ENCODE data around the gene NPRL2. TPM values are rescaled to one million over a fixed set of nuclear protein-coding genes. Genes with fewer than 3 reads are reported as not detected.
A peak's percentile ranks its signal among the peaks of the same experiment; 100 is the strongest.

NPRL2 gene
- total and polyA plus RNA-seq, 9 of the 15 experiments (the other 6 are each of a cell fraction or from before 2014, with no cell fraction given): 17.4 to 40.4 (median 24.4) TPM

DNA sequence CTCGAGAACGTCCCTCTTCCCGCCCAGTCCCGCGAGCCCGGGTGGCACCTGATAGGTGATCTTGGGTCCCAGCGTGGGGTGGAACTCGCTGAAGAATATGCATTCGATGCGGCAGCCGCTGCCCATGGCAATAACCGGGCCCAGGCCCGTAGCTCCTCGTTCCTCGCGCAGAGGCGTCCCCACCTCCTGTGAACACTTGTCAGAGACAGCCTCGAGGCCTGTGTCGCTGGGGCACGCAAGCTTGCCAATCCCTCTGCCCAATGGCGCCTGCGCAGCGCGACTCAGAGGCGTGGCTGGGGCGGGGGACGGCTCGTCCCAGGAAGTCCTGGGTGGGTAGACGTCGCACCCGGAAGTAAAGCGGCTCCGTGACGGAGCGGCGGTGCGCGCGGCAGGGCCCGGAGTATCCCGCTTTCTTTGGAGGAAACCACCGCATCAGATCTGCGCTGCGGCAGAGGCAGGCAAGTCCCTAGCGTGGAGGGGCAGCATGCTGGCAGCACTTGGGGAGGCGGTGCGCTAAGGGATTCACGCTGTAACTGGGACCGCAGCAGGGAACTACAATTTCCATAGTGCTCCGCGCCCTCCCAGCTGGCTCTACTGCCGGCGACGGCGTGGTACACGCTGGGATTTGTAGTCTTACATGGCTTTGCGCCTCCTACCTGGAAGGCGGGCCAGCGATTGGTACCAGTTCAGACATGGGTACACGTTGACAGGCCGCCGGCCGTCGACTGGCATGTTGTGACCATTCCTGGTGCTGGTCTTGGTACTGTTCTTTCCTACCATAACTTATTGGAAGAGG, at the start of gene NPRL2, which contains the start of gene CYB561D2 (continued):
- no peak for TF ChIP-seq MBD1 (CRISPR knock-in tag; IDR thresholded peaks at IDR 0.05)
- no peak for TF ChIP-seq ZNF699 (CRISPR knock-in tag; IDR thresholded peaks at IDR 0.05; ENCODE audit: insufficient replicate concordance)
- peak; percentile 98 for TF ChIP-seq HCFC1 (IDR thresholded peaks at IDR 0.05; ENCODE audit: low read depth, low read length)
- TF ChIP-seq TARDBP (IDR thresholded peaks at IDR 0.05): no peak
- TF ChIP-seq, protein P1, sequence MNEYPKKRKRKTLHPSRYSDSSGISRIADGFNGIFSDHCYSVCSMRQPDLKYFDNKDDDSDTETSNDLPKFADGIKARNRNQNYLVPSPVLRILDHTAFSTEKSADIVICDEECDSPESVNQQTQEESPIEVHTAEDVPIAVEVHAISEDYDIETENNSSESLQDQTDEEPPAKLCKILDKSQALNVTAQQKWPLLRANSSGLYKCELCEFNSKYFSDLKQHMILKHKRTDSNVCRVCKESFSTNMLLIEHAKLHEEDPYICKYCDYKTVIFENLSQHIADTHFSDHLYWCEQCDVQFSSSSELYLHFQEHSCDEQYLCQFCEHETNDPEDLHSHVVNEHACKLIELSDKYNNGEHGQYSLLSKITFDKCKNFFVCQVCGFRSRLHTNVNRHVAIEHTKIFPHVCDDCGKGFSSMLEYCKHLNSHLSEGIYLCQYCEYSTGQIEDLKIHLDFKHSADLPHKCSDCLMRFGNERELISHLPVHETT (CRISPR knock-in tag; conservative IDR thresholded peaks at IDR 0.05 in 1 of 2, IDR thresholded peaks at IDR 0.05 in 1 of 2): 0 out of 4 replicates have a peak, but pooled peaks of 1 of the 2 experiments have one; percentile 56
- TF ChIP-seq GTF2A2 (tag; IDR thresholded peaks at IDR 0.05): no peak
- peak; percentile 67; the same call in 1 of the 2 replicates for TF ChIP-seq ZNF584 (CRISPR knock-in tag; IDR thresholded peaks at IDR 0.05; ENCODE audit: low read depth)
- TF ChIP-seq TAF1 (IDR thresholded peaks at IDR 0.05; ENCODE audit: control insufficient read depth, extremely low read depth, insufficient read depth, low read length, severe bottlenecking): peak; percentile 39
- TF ChIP-seq, protein P2, sequence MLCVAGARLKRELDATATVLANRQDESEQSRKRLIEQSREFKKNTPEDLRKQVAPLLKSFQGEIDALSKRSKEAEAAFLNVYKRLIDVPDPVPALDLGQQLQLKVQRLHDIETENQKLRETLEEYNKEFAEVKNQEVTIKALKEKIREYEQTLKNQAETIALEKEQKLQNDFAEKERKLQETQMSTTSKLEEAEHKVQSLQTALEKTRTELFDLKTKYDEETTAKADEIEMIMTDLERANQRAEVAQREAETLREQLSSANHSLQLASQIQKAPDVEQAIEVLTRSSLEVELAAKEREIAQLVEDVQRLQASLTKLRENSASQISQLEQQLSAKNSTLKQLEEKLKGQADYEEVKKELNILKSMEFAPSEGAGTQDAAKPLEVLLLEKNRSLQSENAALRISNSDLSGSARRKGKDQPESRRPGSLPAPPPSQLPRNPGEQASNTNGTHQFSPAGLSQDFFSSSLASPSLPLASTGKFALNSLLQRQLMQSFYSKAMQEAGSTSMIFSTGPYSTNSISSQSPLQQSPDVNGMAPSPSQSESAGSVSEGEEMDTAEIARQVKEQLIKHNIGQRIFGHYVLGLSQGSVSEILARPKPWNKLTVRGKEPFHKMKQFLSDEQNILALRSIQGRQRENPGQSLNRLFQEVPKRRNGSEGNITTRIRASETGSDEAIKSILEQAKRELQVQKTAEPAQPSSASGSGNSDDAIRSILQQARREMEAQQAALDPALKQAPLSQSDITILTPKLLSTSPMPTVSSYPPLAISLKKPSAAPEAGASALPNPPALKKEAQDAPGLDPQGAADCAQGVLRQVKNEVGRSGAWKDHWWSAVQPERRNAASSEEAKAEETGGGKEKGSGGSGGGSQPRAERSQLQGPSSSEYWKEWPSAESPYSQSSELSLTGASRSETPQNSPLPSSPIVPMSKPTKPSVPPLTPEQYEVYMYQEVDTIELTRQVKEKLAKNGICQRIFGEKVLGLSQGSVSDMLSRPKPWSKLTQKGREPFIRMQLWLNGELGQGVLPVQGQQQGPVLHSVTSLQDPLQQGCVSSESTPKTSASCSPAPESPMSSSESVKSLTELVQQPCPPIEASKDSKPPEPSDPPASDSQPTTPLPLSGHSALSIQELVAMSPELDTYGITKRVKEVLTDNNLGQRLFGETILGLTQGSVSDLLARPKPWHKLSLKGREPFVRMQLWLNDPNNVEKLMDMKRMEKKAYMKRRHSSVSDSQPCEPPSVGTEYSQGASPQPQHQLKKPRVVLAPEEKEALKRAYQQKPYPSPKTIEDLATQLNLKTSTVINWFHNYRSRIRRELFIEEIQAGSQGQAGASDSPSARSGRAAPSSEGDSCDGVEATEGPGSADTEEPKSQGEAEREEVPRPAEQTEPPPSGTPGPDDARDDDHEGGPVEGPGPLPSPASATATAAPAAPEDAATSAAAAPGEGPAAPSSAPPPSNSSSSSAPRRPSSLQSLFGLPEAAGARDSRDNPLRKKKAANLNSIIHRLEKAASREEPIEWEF (CRISPR knock-in tag; IDR thresholded peaks at IDR 0.05): no peak
- TF ChIP-seq SLC30A9 (CRISPR knock-in tag; IDR thresholded peaks at IDR 0.05): no peak
- no peak for TF ChIP-seq ZNF311 (CRISPR knock-in tag; IDR thresholded peaks at IDR 0.05)
- TF ChIP-seq ZZZ3 (IDR thresholded peaks at IDR 0.05): no peak
- TF ChIP-seq XRCC4 (IDR thresholded peaks at IDR 0.05; ENCODE audit: extremely low read depth, insufficient read depth, insufficient read length): no peak
- no peak for TF ChIP-seq CTCF (IDR thresholded peaks at IDR 0.05 in 2 of 3, conservative IDR thresholded peaks at IDR 0.05 in 1 of 3; ENCODE audit: insufficient read depth in 2 of 3, low read depth in 1 of 3, low read length in 3 of 3)
- no peak for TF ChIP-seq MTA2 (IDR thresholded peaks at IDR 0.05; ENCODE audit: low read depth)
- peak; percentile 86 for TF ChIP-seq POLR2G (IDR thresholded peaks at IDR 0.05; ENCODE audit: low read depth, low read length)
- TF ChIP-seq HLTF (IDR thresholded peaks at IDR 0.05): no peak

Measured in K562 (cell line).